NT2/D1 (cell line): ENCODE results near the gene CYB5R4.

ENCODE experiments used
- SUZ12 ChIP-seq: IDR thresholded peaks from 2 replicates; pipeline ENCODE4 v1.6.1; 2011; ENCODE audit not compliant: insufficient read length, insufficient read depth; ENCODE audit errors: extremely low read depth
- YY1 ChIP-seq: IDR thresholded peaks from 2 replicates; pipeline ENCODE4 v1.6.1; 2011; ENCODE audit not compliant: insufficient read length, insufficient read depth
- ZNF274 ChIP-seq: IDR thresholded peaks from 2 replicates; pipeline ENCODE4 v1.6.1; 2011; ENCODE audit warnings: mild to moderate bottlenecking, low read depth, low read length

DNA sequence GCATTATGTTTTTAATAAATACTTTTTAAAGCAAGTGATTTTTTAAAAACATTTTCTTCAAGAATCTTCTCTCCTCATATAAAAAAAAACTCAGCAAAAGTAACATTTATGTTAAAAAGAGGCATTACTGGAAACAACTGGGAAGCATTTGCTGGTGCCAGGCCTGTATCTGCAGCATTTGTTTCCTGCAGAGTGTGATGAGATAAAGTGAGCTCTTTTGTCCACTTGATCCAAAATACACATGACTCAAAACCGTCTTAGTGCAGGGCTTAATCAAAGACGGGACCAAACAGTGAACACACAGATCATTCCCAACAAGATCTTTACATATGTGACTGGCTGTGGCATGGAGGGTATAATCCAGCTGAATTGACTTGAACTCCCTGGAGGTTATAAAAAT lies 34.7 kb upstream of the CYB5R4 start:
- no peak for TF ChIP-seq SUZ12
- TF ChIP-seq ZNF274: no peak
- no peak for TF ChIP-seq YY1
